SJCRH30 (cell line): ENCODE results near the gene SLC25A10. TPM values are rescaled to one million over a fixed set of nuclear protein-coding genes. Genes with fewer than 3 reads are reported as not detected.

Source experiments
- DNase-seq, 2 experiments: peaks; one replicate each; pipeline ENCODE4 v3.0.0-alpha.2; 2015 to 2020
- H3K27ac ChIP-seq: fragments of 250-450 bp; sonication (Bioruptor Pico); 2 replicates; pipeline ENCODE4 v1.5.1; 2020; ENCODE audit warnings: mild to moderate bottlenecking, moderate library complexity
- H3K27me3 ChIP-seq: fragments of 250-450 bp; sonication (Bioruptor Pico); 2 replicates; pipeline ENCODE4 v1.5.1; 2020; ENCODE audit warnings: mild to moderate bottlenecking, moderate library complexity
- H3K36me3 ChIP-seq: fragments of 250-450 bp; sonication (Bioruptor Pico); 2 replicates; pipeline ENCODE4 v1.5.1; 2020; ENCODE audit warnings: mild to moderate bottlenecking, moderate library complexity
- H3K4me1 ChIP-seq: fragments of 250-450 bp; sonication (Bioruptor Pico); 2 replicates; pipeline ENCODE4 v1.5.1; 2020; ENCODE audit warnings: mild to moderate bottlenecking, moderate library complexity
- H3K4me3 ChIP-seq: fragments of 250-450 bp; sonication (Bioruptor Pico); 2 replicates; pipeline ENCODE4 v1.5.1; 2020; ENCODE audit warnings: mild to moderate bottlenecking, moderate library complexity
- H3K9me3 ChIP-seq: fragments of 250-450 bp; sonication (Bioruptor Pico); replicated peaks from 2 replicates; pipeline ENCODE4 v1.5.1; 2020; ENCODE audit warnings: mild to moderate bottlenecking, moderate library complexity
- total RNA-seq: library from RNA; depleted of rRNA; stranded (reverse); fragments of >200 nt; shearing (Covaris generic); gene quantifications from 2 replicates; pipeline ENCODE4 v1.2.3, GENCODE V29; 2014

Gene SLC25A10
- total RNA-seq, 1 experiment from 2014 or later, result 34.8 TPM

- peaks cover 41% of the 10 kb centered on the region for H3K36me3 ChIP-seq
- H3K27ac ChIP-seq, result no peak overlapping the region
- H3K9me3 ChIP-seq, result no peaks in the 10 kb centered on the region
- no peak overlapping the region for H3K4me3 ChIP-seq
- peaks cover 10% of the 10 kb centered on the region; the same call in 1 of the 2 replicates for H3K4me1 ChIP-seq
- no peak for DNase-seq
- H3K27me3 ChIP-seq, result no peaks in the 10 kb centered on the region
Observed at GRCh38 chr17:81707725-81708646, 4.1 kb upstream of the SLC25A10 start.

GRCh38 chr17:81708739-81709185 lies 3.3 kb upstream of the SLC25A10 start:
- peaks cover 41% of the 10 kb centered on the region for H3K36me3 ChIP-seq
- H3K4me1 ChIP-seq, result peaks cover 17% of the 10 kb centered on the region
- no peak overlapping the region for H3K27ac ChIP-seq
- no peak for DNase-seq
- H3K9me3 ChIP-seq, result no peaks in the 10 kb centered on the region
- H3K27me3 ChIP-seq, result no peaks in the 10 kb centered on the region
- no peak overlapping the region for H3K4me3 ChIP-seq

GRCh38 chr17:81710514-81711308 lies 1.4 kb upstream of the SLC25A10 start:
- Histone ChIP-seq H3K4me3 (no peak overlapping the region), H3K4me1 (peaks cover 22% of the 10 kb centered on the region), H3K27me3 (no peaks in the 10 kb centered on the region), H3K9me3 (no peaks in the 10 kb centered on the region), H3K36me3 (peaks cover 27% of the 10 kb centered on the region), H3K27ac (no peak overlapping the region)
- DNase-seq, result no peak

GRCh38 chr17:81712468-81713003 lies 452 bp downstream of the SLC25A10 start:
- Histone ChIP-seq H3K27ac (peak overlapping the region; percentile 3; the same call in 1 of the 2 replicates), H3K36me3 (peaks cover 9% of the 10 kb centered on the region), H3K4me1 (peaks cover 25% of the 10 kb centered on the region), H3K9me3 (no peaks in the 10 kb centered on the region), H3K27me3 (no peaks in the 10 kb centered on the region), H3K4me3 (peak overlapping the region; percentile 88)
- DNase-seq, result peak; percentile 77 to 80

- peak overlapping the region; percentile 88 for H3K4me3 ChIP-seq
- peaks cover 8% of the 10 kb centered on the region for H3K36me3 ChIP-seq
- peak overlapping the region; percentile 7 for H3K27ac ChIP-seq
- no peaks in the 10 kb centered on the region for H3K27me3 ChIP-seq
- peak; percentile 68 to 77 for DNase-seq
- no peaks in the 10 kb centered on the region for H3K9me3 ChIP-seq
- H3K4me1 ChIP-seq, result peaks cover 25% of the 10 kb centered on the region
Observed at GRCh38 chr17:81713004-81713555, 996 bp downstream of the SLC25A10 start.

- Histone ChIP-seq H3K4me3 (peak overlapping the region; percentile 88), H3K27me3 (no peaks in the 10 kb centered on the region), H3K27ac (peak overlapping the region; percentile 7), H3K4me1 (peaks cover 25% of the 10 kb centered on the region), H3K36me3 (peaks cover 11% of the 10 kb centered on the region), H3K9me3 (no peaks in the 10 kb centered on the region)
- peak; percentile 84 for DNase-seq
Observed at GRCh38 chr17:81713556-81714411, 1.7 kb downstream of the SLC25A10 start.

GRCh38 chr17:81714412-81715106 lies 2.5 kb downstream of the SLC25A10 start:
- Histone ChIP-seq H3K4me3 (no peak overlapping the region), H3K27me3 (no peaks in the 10 kb centered on the region), H3K9me3 (no peaks in the 10 kb centered on the region), H3K36me3 (peaks cover 6% of the 10 kb centered on the region), H3K4me1 (peaks cover 25% of the 10 kb centered on the region), H3K27ac (no peak overlapping the region)
- DNase-seq, result no peak

- H3K4me3 ChIP-seq, result no peak overlapping the region
Observed at GRCh38 chr17:81715107-81715871, 3.2 kb downstream of the SLC25A10 start.

GRCh38 chr17:81715872-81716673 lies 4.0 kb downstream of the SLC25A10 start:
- Histone ChIP-seq H3K9me3 (no peaks in the 10 kb centered on the region), H3K27me3 (no peaks in the 10 kb centered on the region), H3K27ac (no peak overlapping the region), H3K4me1 (peaks cover 20% of the 10 kb centered on the region), H3K36me3 (peaks cover 6% of the 10 kb centered on the region), H3K4me3 (no peak overlapping the region)
- DNase-seq, result no peak

More at GRCh38 chr17:81715107-81715871, 3.2 kb downstream of the SLC25A10 start:
- no peaks in the 10 kb centered on the region for H3K9me3 ChIP-seq
- peaks cover 6% of the 10 kb centered on the region for H3K36me3 ChIP-seq
- H3K27me3 ChIP-seq, result no peaks in the 10 kb centered on the region
- H3K4me1 ChIP-seq, result peaks cover 25% of the 10 kb centered on the region
- no peak for DNase-seq
- no peak overlapping the region for H3K27ac ChIP-seq

- DNase-seq, result no peak
- no peaks in the 10 kb centered on the region for H3K9me3 ChIP-seq
- H3K36me3 ChIP-seq, result peaks cover 6% of the 10 kb centered on the region
- H3K27ac ChIP-seq, result no peak overlapping the region
- H3K27me3 ChIP-seq, result no peaks in the 10 kb centered on the region
- H3K4me3 ChIP-seq, result no peak overlapping the region
- H3K4me1 ChIP-seq, result peaks cover 17% of the 10 kb centered on the region
Observed at GRCh38 chr17:81716674-81716996, 4.6 kb downstream of the SLC25A10 start.

GRCh38 chr17:81717049-81717765 lies 5.1 kb downstream of the SLC25A10 start:
- Histone ChIP-seq H3K9me3 (no peaks in the 10 kb centered on the region), H3K27ac (no peak overlapping the region), H3K27me3 (no peaks in the 10 kb centered on the region), H3K36me3 (peaks cover 6% of the 10 kb centered on the region), H3K4me1 (peaks cover 22% of the 10 kb centered on the region), H3K4me3 (no peak overlapping the region)
- no peak for DNase-seq

- Histone ChIP-seq H3K4me3 (no peak overlapping the region), H3K4me1 (peaks cover 27% of the 10 kb centered on the region), H3K36me3 (peaks cover 6% of the 10 kb centered on the region), H3K27me3 (peaks cover under 1% of the 10 kb centered on the region; the same call in 1 of the 2 replicates), H3K27ac (no peak overlapping the region), H3K9me3 (no peaks in the 10 kb centered on the region)
- no peak for DNase-seq
Observed at GRCh38 chr17:81717766-81718089, 5.6 kb downstream of the SLC25A10 start.
